ENCODE results near the gene DEF6.

The DEF6 gene

GRCh38 chr6:35275744-35276260 is 21.8 kb upstream of the DEF6 start:
- in situ Hi-C loops (cut with MboI; ENCODE audit: low sequenced_read_pairs): loop anchor here (25.0 kb wide), 1 partner anchor 461 kb away; the partner anchor contains the start of gene ARMC12

- in situ Hi-C loops (cut with MboI; ENCODE audit: low sequenced_read_pairs): loop anchor here (25.0 kb wide), 1 partner anchor 459 kb away; the partner anchor contains the start of gene ARMC12
These were observed 18.9 kb upstream of the DEF6 start for GRCh38 chr6:35278708-35279107.

- in situ Hi-C loops (cut with MboI; ENCODE audit: low sequenced_read_pairs): loop anchor here (25.0 kb wide), 1 partner anchor 456 kb away; the partner anchor contains the start of gene ARMC12
These were observed 16.7 kb upstream of the DEF6 start for GRCh38 chr6:35280903-35281302.

GRCh38 chr6:35282472-35282871 is 15.1 kb upstream of the DEF6 start:
- in situ Hi-C loops (cut with MboI; ENCODE audit: low sequenced_read_pairs): loop anchor here (25.0 kb wide), 1 partner anchor 455 kb away; the partner anchor contains the start of gene ARMC12

- in situ Hi-C loops (cut with MboI; ENCODE audit: low sequenced_read_pairs): loop anchor here (25.0 kb wide), 1 partner anchor 454 kb away; the partner anchor contains the start of gene ARMC12
These were observed 14.3 kb upstream of the DEF6 start for GRCh38 chr6:35283361-35283760.

GRCh38 chr6:35287671-35288396 is 9.8 kb upstream of the DEF6 start:
- in situ Hi-C loops (cut with MboI; ENCODE audit: low sequenced_read_pairs): loop anchor here (25.0 kb wide), 1 partner anchor 449 kb away; the partner anchor contains the start of gene ARMC12

- in situ Hi-C loops (cut with MboI; ENCODE audit: low sequenced_read_pairs): loop anchor here (25.0 kb wide), 1 partner anchor 448 kb away; the partner anchor contains the start of gene ARMC12
These were observed 8.8 kb upstream of the DEF6 start for GRCh38 chr6:35288834-35289233.

GRCh38 chr6:35291491-35291890 is 6.1 kb upstream of the DEF6 start:
- in situ Hi-C loops (cut with MboI; ENCODE audit: low sequenced_read_pairs): loop anchor here (25.0 kb wide), 1 partner anchor 446 kb away; the partner anchor contains the start of gene ARMC12

GRCh38 chr6:35292494-35292893 is 5.1 kb upstream of the DEF6 start:
- in situ Hi-C loops (cut with MboI; ENCODE audit: low sequenced_read_pairs): loop anchor here (25.0 kb wide), 1 partner anchor 445 kb away; the partner anchor contains the start of gene ARMC12

- in situ Hi-C loops (cut with MboI; ENCODE audit: low sequenced_read_pairs): loop anchor here (25.0 kb wide), 1 partner anchor 444 kb away; the partner anchor contains the start of gene ARMC12
These were observed 3.9 kb upstream of the DEF6 start for GRCh38 chr6:35293681-35294080.

GRCh38 chr6:35294308-35294945 is 3.2 kb upstream of the DEF6 start:
- in situ Hi-C loops (cut with MboI; ENCODE audit: low sequenced_read_pairs): loop anchor here (25.0 kb wide), 1 partner anchor 443 kb away; the partner anchor contains the start of gene ARMC12

- in situ Hi-C loops (cut with MboI; ENCODE audit: low sequenced_read_pairs): loop anchor here (25.0 kb wide), 1 partner anchor 442 kb away; the partner anchor contains the start of gene ARMC12
These were observed 2.6 kb upstream of the DEF6 start for GRCh38 chr6:35295036-35295435.

GRCh38 chr6:35295521-35296315 is 1.9 kb upstream of the DEF6 start:
- in situ Hi-C loops (cut with MboI; ENCODE audit: low sequenced_read_pairs): loop anchor here (25.0 kb wide), 1 partner anchor 442 kb away; the partner anchor contains the start of gene ARMC12

GRCh38 chr6:35296931-35297600 is 552 bp upstream of the DEF6 start:
- in situ Hi-C loops (cut with MboI; ENCODE audit: low sequenced_read_pairs): loop anchor here (25.0 kb wide), 1 partner anchor 440 kb away; the partner anchor contains the start of gene ARMC12

GRCh38 chr6:35298625-35299140 is 1.1 kb downstream of the DEF6 start:
- in situ Hi-C loops (cut with MboI; ENCODE audit: low sequenced_read_pairs): loop anchor here (25.0 kb wide), 1 partner anchor 439 kb away; the partner anchor contains the start of gene ARMC12

- in situ Hi-C loops (cut with MboI; ENCODE audit: low sequenced_read_pairs): loop anchor here (25.0 kb wide), 1 partner anchor 438 kb away; the partner anchor contains the start of gene ARMC12
These were observed 2.1 kb downstream of the DEF6 start for GRCh38 chr6:35299674-35300073.

GRCh38 chr6:35300848-35301247 is 3.2 kb downstream of the DEF6 start:
- in situ Hi-C loops (cut with MboI; ENCODE audit: low sequenced_read_pairs): no loop called here

- in situ Hi-C loops (cut with MboI; ENCODE audit: low sequenced_read_pairs): no loop called here
These were observed 5.1 kb downstream of the DEF6 start for GRCh38 chr6:35302604-35303241.

- in situ Hi-C loops (cut with MboI; ENCODE audit: low sequenced_read_pairs): no loop called here
These were observed 6.7 kb downstream of the DEF6 start for GRCh38 chr6:35304299-35304698.
